Spinal cord (tissue), 10 donors: ENCODE measurements around the gene TMEM81. TPM values are rescaled to one million over a fixed set of nuclear protein-coding genes. Genes with fewer than 3 reads are reported as not detected.

ENCODE experiments used
- DNase-seq, 6 donors: peaks; one replicate each; pipeline versions ENCODE4 v3.0.0 to v3.0.0-alpha.2; 2013 to 2015; ENCODE audit warnings: low spot score in 6 of 6, low read depth in 4 of 6
- H3K27ac ChIP-seq: one replicate; pipeline ENCODE4 v1.5.1; 2013; ENCODE audit warnings: low read depth, low read length, control low read depth
- H3K27me3 ChIP-seq: one replicate; pipeline ENCODE4 v1.6.1; 2013; ENCODE audit warnings: low read length; ENCODE audit not compliant: control insufficient read depth, insufficient read depth
- H3K36me3 ChIP-seq: one replicate; pipeline ENCODE4 v1.6.1; 2013; ENCODE audit warnings: low read length; ENCODE audit not compliant: control insufficient read depth, insufficient read depth
- H3K4me1 ChIP-seq: one replicate; pipeline ENCODE4 v1.6.1; 2013; ENCODE audit warnings: low read length; ENCODE audit not compliant: control insufficient read depth, insufficient read depth
- H3K4me3 ChIP-seq: one replicate; pipeline ENCODE4 v1.5.1; 2013; ENCODE audit warnings: low read depth, low read length, control low read depth
- H3K9me3 ChIP-seq: one replicate; pipeline ENCODE4 v1.6.1; 2013; ENCODE audit warnings: low read length; ENCODE audit not compliant: control insufficient read depth, insufficient read depth
- WGBS: methylation state at CpG from one replicate; pipeline ENCODE4 v1.1.5; 2013; ENCODE audit warnings: missing lambda C conversion rate; ENCODE audit not compliant: insufficient coverage; 5-methylcytosine and 5-hydroxymethylcytosine counted together
- long read RNA-seq, 4 donors: transcript quantifications; one replicate each; lab custom pipeline, GENCODE V29; 2026
- polyA plus RNA-seq, 2 donors: library from polyadenylated mRNA; unstranded; fragments of 120-200 nt; gene quantifications; one replicate each; pipeline ENCODE4 v1.2.1, GENCODE V29; 2013; ENCODE audit not compliant: insufficient read length in 2 of 2
- total RNA-seq, 2 donors: library from RNA; depleted of rRNA in 1 of 2; stranded (reverse); fragments of 120-200 nt in 1 of 2; fragments of >200 nt in 1 of 2; gene quantifications; one replicate each; pipeline versions ENCODE4 v1.2.3 to v1.2.4, GENCODE V29; 2013 to 2014
- donor health status: healthy.

The TMEM81 gene, protein sequence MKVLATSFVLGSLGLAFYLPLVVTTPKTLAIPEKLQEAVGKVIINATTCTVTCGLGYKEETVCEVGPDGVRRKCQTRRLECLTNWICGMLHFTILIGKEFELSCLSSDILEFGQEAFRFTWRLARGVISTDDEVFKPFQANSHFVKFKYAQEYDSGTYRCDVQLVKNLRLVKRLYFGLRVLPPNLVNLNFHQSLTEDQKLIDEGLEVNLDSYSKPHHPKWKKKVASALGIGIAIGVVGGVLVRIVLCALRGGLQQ
- total RNA-seq (1 to 10 TPM; 1.9 TPM), polyA plus RNA-seq (1 to 10 TPM; 4.9 to 6.3 TPM)
- long read RNA-seq, donor 1: 0 reads
- long read RNA-seq, donor 2, partial matches to known transcripts: 0 of 1 reads
- long read RNA-seq, donor 2, other reads (novel, unspliced or antisense): 0 of 1 reads
- long read RNA-seq, donor 3: 0 reads
- long read RNA-seq, donor 4, partial matches to known transcripts: 0 of 3 reads
- long read RNA-seq, donor 4, other reads (novel, unspliced or antisense): 0 of 3 reads

GRCh38 chr1:205084360-205084759 lies at the start of gene TMEM81:
Gene TMEM81, minus strand, starts transcription at chr1:205084460. Its CDS starts 140 bp downstream, at chr1:205084320.
- DNase-seq: no peak

GRCh38 chr1:205133287-205133686 lies 49.0 kb upstream of the TMEM81 start:
- Histone ChIP-seq H3K27me3 (no peaks in the 10 kb centered on the region), H3K4me3 (no peak overlapping the region), H3K4me1 (no peaks in the 10 kb centered on the region), H3K27ac (no peak overlapping the region), H3K9me3 (no peaks in the 10 kb centered on the region), H3K36me3 (no peaks in the 10 kb centered on the region)
- WGBS: 100% methylated on average over 1 of the region's 1 CpG
- no peak for DNase-seq

More at GRCh38 chr1:205084360-205084759, at the start of gene TMEM81:
- H3K27me3 ChIP-seq: no peaks in the 10 kb centered on the region
- H3K4me3 ChIP-seq: no peak within 1 kb of the TSS
- WGBS: no CpG with 5 or more reads among the region's 2 CpGs
- no peak within 1 kb of the TSS for H3K27ac ChIP-seq
- H3K9me3 ChIP-seq: no peaks in the 10 kb centered on the region
- H3K4me1 ChIP-seq: no peaks in the 10 kb centered on the region
- peaks cover 16% of the 10 kb centered on the region for H3K36me3 ChIP-seq

GRCh38 chr1:205129447-205130029 lies 45.3 kb upstream of the TMEM81 start:
- H3K36me3 ChIP-seq: no peaks in the 10 kb centered on the region
- no peak overlapping the region for H3K27ac ChIP-seq
- H3K9me3 ChIP-seq: no peaks in the 10 kb centered on the region
- no peak for DNase-seq
- no peaks in the 10 kb centered on the region for H3K4me1 ChIP-seq
- WGBS: 91% methylated on average over 1 of the region's 4 CpGs
- H3K27me3 ChIP-seq: no peaks in the 10 kb centered on the region
- H3K4me3 ChIP-seq: no peak overlapping the region

DNA sequence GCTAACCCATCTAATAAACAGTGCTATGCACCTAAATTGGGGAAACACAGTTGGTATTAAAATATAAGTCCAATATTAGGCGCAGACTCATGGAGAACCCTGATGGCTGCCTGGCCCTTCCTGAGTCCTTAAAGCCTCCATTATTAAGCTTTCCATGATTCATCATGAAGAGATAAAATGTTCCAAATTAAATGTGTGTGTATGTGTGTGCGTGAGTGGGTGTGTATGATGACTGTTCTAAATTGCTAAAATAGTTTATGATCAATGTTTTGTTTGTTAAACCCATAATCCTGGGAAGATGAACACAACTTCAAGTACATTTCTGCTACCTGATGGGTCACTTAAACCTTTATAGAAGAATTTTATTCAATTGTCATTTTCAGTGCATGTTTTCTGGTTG lies 43.8 kb upstream of the TMEM81 start:
- WGBS: no CpG with 5 or more reads among the region's 2 CpGs
- DNase-seq: no peak
- H3K9me3 ChIP-seq: no peaks in the 10 kb centered on the region
- no peaks in the 10 kb centered on the region for H3K27me3 ChIP-seq
- H3K27ac ChIP-seq: no peak overlapping the region
- no peaks in the 10 kb centered on the region for H3K4me1 ChIP-seq
- H3K36me3 ChIP-seq: no peaks in the 10 kb centered on the region
- H3K4me3 ChIP-seq: no peak overlapping the region

- DNase-seq: no peak
- H3K27ac ChIP-seq: no peak overlapping the region
- WGBS: 80% methylated on average over 1 of the region's 3 CpGs
- no peaks in the 10 kb centered on the region for H3K27me3 ChIP-seq
- no peaks in the 10 kb centered on the region for H3K9me3 ChIP-seq
- no peak overlapping the region for H3K4me3 ChIP-seq
- H3K4me1 ChIP-seq: no peaks in the 10 kb centered on the region
- no peaks in the 10 kb centered on the region for H3K36me3 ChIP-seq
These were observed 43.4 kb upstream of the TMEM81 start for GRCh38 chr1:205127646-205128045.

DNA sequence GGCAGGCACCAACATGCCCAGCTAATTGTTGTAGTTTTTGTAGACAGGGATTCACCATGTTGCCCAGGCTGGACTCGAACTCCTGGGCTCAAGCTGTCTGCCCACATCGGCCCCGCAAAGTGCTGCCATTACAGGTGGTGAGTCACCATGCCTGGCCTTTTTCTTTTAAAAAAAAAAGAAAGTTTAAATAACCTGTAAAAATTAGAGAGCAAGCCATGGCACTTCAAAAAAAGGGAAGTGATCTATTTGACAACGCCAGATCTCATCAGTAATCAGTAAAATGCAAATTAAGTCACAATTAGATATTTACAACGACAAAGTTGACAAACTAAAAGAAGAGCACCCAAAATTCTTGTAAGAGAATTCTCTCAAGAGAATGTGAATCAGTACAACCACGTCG lies 40.5 kb upstream of the TMEM81 start:
- Histone ChIP-seq H3K9me3 (no peaks in the 10 kb centered on the region), H3K36me3 (no peaks in the 10 kb centered on the region), H3K27me3 (no peaks in the 10 kb centered on the region), H3K4me1 (peaks cover 5% of the 10 kb centered on the region), H3K27ac (no peak overlapping the region), H3K4me3 (no peak overlapping the region)
- DNase-seq: no peak
- WGBS: 93% methylated on average over 3 of the region's 7 CpGs

- peaks cover 6% of the 10 kb centered on the region for H3K36me3 ChIP-seq
- H3K9me3 ChIP-seq: no peaks in the 10 kb centered on the region
- H3K27me3 ChIP-seq: no peaks in the 10 kb centered on the region
- peak overlapping the region; percentile 97 for H3K4me3 ChIP-seq
- H3K27ac ChIP-seq: peak overlapping the region; percentile 95
- no peak for DNase-seq
- peaks cover 5% of the 10 kb centered on the region for H3K4me1 ChIP-seq
- 64% methylated on average over 4 of the region's 9 CpGs for WGBS
These were observed 38.2 kb upstream of the TMEM81 start for GRCh38 chr1:205122489-205122882.

GRCh38 chr1:205121660-205122488 lies 37.6 kb upstream of the TMEM81 start, which contains the start of gene RBBP5:
Gene RBBP5, minus strand, starts transcription at chr1:205121978. Its CDS starts 105 bp downstream, at chr1:205121873.
- no peaks in the 10 kb centered on the region for H3K27me3 ChIP-seq
- peaks cover 9% of the 10 kb centered on the region for H3K36me3 ChIP-seq
- peaks cover 5% of the 10 kb centered on the region for H3K4me1 ChIP-seq
- H3K9me3 ChIP-seq: no peaks in the 10 kb centered on the region
- DNase-seq: peak; percentile 88 to 98 (median 93)
- H3K4me3 ChIP-seq: peak within 1 kb of the TSS; percentile 97
- H3K27ac ChIP-seq: peak within 1 kb of the TSS; percentile 95
- WGBS: under 1% methylated on average over 32 of the region's 46 CpGs

GRCh38 chr1:205118752-205119151 lies 34.5 kb upstream of the TMEM81 start:
- H3K36me3 ChIP-seq: peaks cover 12% of the 10 kb centered on the region
- no peak for DNase-seq
- no peaks in the 10 kb centered on the region for H3K27me3 ChIP-seq
- H3K4me3 ChIP-seq: no peak overlapping the region
- no peak overlapping the region for H3K27ac ChIP-seq
- H3K9me3 ChIP-seq: no peaks in the 10 kb centered on the region
- peaks cover 5% of the 10 kb centered on the region for H3K4me1 ChIP-seq
- WGBS: 83% methylated on average over 1 of the region's 2 CpGs
